Stimulated activated CD4-positive, alpha-beta T cell treated with anti-CD3 and anti-CD28 coated beads, Interleukin-12 subunit alpha, Interleukin-12 subunit beta, amount 100 ng/mL, for 24 hours (primary cell): ENCODE data around the gene LBX2.
A peak's percentile ranks its signal among the peaks of the same experiment; 100 is the strongest.

Experiments
- DNase-seq, 2 experiments: peaks; one replicate each; pipeline ENCODE4 v3.0.0-alpha.2; 2020; ENCODE audit warnings: low read depth in 2 of 2

The LBX2 gene, protein sequence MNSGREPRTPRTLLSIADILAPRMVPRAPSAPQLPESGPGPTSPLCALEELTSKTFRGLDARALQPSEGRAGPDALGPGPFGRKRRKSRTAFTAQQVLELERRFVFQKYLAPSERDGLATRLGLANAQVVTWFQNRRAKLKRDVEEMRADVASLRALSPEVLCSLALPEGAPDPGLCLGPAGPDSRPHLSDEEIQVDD

DNA sequence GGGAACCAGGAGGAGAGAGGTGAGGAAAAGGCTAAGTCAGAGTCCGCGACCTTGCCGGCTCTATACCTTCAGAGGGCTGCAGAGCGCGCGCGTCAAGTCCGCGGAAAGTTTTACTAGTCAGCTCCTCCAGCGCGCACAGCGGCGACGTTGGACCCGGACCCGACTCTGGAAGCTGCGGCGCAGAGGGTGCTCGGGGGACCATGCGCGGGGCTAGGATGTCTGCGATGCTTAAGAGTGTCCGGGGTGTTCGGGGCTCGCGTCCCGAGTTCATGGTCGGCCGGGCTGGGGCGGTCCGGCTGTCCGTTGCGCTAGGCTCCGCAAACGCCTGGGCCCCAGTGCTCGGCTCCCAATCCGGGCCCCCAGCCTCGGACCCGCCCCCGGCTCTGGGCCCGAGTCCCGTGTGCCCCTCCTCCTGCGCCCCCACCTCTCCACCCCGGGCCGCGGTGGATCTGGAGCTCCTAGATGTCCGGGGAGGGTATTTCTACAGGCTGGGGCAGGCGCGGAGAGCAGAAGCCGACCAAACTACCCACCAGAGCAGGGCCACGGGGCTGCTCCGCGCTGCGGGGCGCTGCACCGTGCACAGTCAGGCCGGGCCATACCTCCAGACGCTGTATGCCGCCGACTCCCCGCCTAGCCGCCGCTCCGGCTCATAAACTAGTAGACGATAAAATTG, at the start of gene LBX2:
LBX2 (minus strand) TSS at position 337 of the 673 bp plus-strand sequence; CDS start at position 271, 66 bp downstream.
- peak in 1 of 2 experiments; percentile 43 for DNase-seq

DNA sequence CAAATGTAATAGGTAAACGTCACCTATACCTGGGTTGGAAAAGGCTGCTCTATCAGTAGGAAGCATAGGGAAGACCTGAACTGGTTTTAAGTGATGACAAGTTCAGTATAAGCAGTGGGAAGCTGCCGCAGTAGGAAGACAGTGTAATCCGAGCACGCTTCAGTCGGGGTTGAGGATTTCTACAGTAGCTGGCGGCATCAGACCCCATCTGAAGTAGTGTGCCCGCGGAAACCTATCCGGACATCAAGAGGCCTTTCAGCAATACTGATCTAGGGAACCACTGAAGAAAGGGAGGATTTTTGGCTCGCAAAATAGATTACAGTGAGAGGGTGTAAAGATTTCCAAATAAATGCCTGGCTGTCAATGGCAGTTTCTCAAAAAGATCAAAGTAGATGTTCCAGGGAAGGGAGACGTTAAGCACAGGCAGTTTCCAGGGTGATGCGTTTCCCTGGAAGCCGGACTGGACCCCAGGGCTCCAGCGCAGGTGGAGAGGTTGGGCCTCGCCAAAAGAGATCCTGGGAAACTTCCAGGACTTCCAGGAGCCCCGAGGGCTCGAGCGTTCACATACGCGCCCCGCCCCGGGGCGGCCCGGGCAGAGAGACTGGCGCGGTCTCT, 49.0 kb upstream of the LBX2 start:
- DNase-seq = no peak

DNA sequence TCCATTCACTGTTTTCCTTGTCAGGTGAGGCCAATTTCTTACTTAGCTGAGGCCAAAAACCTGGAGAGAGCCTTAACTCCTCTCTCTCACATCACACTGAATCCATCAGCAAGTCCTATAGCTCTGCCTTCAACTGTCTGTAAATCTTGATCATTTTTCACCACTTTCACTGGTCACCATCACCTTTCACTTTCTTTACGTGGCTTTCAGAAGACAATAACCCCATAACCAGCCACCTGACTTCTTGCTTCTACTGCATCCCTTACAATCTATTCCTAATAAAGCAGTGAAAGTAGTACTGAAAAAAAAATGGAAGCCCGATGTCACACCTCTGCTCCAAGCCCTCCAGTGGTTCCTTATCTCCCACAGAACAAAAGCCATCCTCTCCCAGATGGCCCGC, 46.6 kb upstream of the LBX2 start:
- DNase-seq = no peak

DNA sequence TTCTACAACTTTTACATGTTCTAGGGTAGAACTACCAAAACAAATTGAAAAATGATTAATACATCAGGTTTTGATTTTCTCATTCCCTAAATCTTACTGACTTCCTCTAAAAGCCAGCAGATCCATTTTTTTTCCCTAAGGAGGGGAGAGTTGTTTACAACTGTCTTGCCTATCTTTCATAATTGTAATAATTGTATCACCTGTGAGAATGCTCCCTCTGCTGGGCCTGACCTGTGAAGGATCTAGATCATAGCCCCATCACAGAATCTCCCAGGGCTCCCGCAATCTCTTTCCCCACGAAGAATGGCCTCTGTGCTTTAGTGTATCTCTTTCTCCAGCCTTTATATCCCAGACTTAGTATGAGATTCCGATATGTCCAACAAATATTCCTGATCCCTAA, 45.2 kb upstream of the LBX2 start:
- DNase-seq = no peak

DNA sequence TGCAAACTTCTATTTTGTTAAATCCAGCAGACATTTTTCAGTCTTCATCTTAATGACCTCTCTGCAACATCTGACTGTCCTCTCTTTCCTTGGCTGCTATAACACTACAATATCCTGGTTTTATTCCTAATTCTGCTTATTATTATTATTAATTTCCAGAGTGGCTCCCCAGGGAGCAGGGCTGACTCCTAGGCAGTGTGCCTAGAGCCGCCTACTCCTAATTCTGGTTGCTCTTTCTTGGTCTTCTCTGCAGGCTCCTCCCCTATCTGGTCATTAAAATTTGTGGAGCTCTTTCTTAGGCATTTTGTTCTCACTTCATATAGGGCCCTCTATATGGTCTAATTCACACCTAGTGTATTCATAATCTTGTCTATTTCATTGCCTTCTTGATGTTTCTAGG, 43.6 kb upstream of the LBX2 start:
- DNase-seq = no peak

DNA sequence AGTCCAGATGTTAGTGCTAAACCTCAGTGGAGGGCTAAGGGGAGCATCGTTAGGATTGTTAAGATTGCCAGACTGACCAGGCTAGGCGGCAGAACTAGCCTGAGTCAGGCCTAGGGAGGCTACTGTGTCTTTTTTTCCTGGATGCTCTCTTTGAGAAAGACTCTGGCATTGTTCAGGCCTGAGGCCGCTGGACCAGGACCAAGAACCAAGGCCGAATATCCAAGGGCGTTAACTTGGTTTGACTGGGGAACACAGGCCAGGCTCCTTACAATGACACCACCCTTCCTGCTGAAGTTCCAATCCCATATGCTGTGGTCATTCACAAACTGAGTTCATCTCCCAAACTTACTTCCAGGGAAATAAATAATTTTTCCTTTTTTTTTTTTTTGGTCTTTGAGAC, 40.9 kb upstream of the LBX2 start:
- DNase-seq = no peak

DNA sequence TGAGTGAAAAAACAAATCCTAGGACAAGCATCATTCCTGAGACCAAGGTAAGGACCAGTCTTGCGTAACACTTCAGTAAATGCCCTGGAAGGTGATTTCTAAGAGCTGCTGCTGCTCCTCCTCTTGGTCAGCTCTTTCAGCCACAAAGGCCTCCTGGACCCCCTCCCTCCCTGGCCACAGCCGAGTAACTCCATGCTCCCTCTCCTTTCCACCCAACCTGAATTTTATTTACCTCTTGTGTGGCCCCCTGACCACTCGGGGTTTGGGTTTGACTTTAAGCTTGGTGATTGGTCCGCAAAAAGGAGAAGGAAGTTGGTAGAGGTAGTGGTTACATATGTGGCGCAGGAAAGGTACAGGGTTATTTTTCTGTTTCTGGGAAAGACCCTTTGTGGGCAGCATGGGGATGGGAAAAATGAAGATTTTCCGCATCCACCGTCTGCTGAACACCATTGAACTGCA, 39.5 kb upstream of the LBX2 start:
- DNase-seq = no peak

DNA sequence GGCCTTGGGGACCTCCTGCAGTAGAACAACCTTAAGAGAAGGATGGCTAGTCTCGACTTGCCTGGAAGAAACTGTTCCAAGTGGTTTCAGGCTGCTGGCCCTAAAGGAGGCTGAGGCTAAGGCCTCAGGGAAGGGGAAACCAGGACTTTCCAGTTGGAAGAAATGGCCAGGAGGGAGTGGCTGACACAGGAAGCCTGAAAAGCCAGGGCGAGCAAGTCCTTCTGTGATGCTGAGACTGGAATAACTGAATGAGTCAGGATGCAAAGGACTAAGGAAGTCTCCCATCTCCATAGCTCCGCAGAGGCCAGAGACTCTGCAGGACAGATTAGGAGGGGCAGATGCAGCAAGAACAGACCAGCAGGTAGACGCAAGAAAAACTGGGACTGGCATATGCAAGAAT, 37.7 kb upstream of the LBX2 start:
- no peak for DNase-seq

DNA sequence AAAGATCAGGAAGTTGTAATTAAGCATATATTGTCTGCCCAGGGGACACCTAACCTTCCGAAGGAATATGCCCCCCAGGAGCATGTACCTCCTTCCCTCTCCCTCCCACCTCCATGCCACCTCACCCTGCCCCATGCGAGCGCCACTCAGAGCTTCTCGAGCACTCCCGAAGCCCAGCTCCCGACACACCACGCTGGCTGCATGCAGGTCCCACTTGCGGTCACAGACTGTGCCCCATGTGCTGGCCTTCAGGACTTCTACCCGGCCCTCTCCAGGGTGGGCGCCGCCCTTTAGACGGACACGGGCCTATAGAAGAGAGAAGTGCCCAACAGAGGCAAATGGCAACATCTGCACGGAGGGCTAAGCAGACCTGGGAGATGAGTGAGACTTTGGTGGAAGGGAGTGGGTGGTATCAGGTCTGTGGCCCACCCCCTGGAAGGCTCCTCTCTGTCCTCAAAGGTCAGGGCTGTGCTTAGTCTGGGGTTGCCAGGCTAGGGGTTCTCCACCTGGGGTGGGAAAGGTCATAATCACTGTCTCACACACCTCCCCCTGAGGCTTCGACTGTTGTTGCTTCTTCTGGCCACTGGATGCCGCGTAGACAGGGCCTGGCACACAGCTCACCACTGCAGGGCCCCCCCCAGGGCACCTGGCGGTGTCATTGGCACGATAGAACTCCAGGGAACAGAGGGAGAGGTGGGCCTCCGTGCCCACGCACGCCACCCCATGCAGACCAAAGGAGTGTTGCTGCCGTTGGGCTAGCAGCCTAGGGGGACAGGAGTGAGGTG, 37.0 kb upstream of the LBX2 start:
- no peak for DNase-seq

DNA sequence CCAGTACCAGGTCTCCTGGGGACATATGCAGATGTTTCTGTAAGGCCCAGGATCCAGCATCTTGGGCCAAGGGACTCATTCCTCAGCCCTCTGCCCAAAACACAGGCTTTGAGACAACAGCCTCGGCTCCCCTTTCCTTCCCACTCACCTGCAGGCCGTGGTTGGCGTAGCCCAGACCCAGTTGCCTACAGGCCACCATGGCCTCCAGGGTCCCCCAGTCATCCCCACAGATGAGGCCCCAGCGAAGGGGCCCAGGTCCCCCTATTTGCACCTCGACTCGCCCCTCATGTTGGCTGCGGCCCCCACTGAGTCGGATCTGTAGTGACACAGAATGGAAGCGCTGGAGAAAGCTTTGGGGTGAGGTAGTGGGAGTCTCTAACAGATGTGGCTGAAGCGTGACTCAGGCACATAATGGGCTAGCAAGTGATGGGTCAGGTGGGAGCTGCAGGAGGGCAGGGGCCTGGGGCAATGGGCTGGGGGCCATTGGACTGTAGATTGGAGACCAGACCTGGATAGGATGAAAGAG, 36.1 kb upstream of the LBX2 start:
- no peak for DNase-seq

DNA sequence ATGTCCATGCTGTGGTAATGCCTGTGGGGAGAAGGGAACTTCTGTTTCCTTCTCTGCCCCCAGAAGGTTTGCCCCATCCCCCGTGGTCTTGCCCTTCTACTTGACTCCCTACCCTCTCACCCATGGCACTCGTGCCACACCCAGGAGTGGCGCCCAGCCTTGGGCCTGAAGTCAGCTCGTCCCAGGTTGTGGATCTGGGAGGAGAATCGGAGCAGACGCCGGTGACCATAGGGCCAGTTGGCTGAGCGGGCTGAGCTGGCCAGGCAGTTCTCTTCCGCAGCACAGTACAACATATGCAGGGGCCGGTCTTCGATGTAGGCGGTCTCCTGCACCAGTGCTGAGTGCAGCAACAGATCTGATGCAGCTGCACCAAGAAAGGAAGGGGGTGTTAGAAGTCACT, 35.0 kb upstream of the LBX2 start:
- DNase-seq = no peak

DNA sequence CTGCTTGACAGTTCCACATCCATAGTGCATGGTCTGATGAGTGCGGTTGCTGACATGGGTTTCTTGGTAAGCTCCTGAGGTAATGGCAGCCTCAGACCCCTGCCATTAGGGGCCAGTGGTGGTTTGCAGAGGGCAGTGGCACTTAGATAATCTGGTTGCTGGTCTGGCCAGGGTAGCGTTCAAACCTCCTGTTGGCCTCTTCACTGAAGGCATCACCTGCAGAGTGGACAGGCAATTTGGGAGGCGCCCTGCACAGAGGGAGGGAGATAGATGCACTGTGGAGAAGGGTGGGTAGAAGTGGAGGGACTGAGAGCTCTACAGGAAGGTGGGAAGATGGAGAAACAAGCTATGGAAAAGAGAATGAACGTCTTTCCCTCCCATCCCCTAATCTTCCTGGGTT, 34.1 kb upstream of the LBX2 start:
- DNase-seq = no peak

DNA sequence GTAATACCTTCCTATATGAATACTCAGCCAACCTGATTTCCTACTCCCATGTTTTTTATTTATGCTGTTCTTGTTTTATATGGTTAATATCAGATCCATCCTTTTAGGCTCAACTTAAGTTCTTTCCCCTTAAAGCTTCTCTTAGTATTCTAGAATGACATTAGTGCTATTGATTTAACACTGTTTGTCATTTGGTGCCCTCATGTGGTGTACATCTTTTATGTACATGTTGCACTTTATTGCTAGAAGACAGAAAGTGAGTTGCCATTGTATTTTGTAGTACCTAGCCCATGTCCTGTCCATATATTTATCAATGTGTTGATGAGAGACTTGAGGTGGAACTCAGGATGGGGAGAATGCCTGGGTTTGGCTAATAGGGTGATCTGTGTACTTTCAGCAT, 32.8 kb upstream of the LBX2 start:
- DNase-seq = no peak

DNA sequence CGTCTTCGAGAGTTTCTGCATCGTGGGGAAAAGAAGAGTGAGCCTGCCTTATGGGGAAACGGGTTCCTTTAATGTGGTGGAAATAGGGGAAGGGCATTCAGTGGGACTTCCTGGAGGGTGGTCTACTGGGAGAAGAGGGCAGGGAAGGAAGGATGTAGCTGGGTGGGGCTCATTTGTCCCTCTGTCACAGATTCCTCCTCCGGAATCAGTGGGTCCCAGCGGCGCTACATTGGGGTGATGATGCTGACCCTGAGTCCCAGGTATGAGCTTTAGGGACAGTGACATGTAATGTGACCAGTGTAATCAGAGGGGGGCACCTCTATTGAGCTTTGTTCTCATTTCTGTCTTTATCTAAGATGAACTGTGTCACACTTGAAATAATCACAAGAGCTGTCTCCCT, 32.3 kb upstream of the LBX2 start:
- no peak for DNase-seq

DNA sequence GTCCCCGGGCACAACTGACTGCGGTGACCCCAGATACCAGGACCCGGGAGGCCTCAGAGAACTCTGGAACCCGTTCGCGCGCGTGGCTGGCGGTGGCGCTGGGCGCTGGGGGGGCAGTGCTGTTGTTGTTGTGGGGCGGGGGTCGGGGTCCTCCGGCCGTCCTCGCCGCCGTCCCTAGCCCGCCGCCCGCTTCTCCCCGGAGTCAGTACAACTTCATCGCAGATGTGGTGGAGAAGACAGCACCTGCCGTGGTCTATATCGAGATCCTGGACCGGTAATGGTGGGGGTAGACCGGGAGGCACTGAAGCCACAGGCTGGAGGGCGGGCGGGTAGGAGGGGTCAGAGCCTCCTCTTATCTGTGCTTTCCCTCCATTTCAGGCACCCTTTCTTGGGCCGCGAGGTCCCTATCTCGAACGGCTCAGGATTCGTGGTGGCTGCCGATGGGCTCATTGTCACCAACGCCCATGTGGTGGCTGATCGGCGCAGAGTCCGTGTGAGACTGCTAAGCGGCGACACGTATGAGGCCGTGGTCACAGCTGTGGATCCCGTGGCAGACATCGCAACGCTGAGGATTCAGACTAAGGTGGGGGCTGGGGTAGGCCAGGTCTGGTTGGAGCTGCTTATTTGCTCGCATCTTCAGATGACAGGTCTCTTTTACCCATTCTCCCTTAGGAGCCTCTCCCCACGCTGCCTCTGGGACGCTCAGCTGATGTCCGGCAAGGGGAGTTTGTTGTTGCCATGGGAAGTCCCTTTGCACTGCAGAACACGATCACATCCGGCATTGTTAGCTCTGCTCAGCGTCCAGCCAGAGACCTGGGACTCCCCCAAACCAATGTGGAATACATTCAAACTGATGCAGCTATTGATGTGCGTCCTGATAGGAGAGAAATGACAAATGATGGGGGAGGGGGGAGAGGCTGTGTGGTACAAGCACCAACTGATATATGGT, 31.1 kb upstream of the LBX2 start:
- DNase-seq = no peak

DNA sequence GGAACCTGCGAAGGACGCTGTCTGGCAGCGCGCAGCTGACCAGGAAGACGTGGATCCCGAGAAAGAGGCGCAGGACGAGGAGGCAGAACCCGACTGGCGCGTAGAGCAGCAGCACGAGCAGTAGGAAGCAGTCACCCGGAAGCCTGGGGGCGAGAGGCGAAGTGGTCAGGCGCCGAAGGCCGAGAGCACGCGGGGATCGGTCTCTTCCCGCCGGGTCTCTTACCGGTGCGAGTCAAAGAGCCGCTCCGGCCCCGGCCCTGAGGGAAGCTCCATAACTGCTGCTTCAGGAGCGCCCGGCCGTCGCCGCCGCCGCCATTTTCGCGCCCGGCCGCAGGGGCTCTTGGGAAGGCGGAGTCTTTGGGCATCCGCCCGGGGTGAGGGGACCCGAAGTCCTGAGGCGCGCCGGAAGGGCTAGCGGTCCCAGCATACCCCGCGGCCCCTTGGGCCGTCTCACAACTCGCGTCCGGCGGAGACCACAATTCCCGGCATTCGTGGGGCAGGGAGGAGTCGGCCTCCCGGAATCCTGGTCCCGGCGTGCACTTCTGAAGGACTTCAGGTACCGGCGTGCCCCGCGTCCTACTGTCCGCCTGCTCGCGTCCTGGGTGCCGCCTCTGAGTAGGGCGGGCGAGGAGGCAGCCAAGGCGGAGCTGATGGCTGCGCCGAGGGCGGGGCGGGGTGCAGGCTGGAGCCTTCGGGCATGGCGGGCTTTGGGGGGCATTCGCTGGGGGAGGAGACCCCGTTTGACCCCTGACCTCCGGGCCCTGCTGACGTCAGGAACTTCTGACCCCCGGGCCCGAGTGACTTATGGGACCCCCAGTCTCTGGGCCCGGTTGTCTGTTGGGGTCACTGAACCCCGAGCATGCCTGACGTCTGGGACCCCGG, 30.2 kb upstream of the LBX2 start, which contains the start of the genes AUP1 and HTRA2:
AUP1 (minus strand) TSS at position 350 of the 882 bp plus-strand sequence; CDS start at position 273, 77 bp downstream.
HTRA2 (plus strand) TSS at position 577 of the 882 bp plus-strand sequence; CDS start at position 651, 74 bp downstream.
- peak; percentile 88 to 94 for DNase-seq

DNA sequence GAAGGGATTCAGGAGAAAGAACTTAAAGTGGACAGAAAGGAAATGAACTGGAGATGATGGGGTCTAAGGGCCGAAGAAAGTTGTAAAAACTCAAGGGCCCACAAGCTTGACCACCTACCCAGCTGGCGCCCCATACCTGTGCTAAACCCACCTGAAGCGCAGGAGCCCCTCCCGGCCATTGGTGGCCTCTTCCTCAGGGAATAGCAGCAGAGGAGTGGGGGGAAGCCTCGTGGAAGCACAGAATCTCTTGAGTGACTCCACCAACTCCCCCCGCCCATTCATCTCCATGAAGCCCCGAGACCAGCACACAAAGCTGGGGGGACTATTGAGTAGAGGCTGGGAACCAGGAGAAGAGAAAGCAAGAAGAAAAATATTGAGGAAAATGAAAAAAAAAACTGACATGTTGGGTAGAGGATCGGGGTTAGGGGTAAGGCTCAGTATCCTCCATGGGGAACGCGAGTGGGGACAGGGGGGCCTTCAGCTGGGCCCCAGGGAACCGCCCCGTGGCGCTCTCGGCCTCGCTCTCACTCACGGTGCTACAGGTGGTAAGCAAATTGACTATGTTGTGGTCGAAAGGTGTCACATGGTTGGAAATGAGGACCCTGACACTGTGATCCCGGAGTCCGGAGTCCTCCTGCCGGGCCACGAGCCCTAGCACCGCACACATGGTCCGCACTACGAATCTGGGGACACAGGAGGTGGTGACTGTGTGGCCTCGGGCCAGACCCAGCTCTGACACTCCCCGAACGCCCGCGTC, 29.4 kb upstream of the LBX2 start:
- no peak for DNase-seq

DNA sequence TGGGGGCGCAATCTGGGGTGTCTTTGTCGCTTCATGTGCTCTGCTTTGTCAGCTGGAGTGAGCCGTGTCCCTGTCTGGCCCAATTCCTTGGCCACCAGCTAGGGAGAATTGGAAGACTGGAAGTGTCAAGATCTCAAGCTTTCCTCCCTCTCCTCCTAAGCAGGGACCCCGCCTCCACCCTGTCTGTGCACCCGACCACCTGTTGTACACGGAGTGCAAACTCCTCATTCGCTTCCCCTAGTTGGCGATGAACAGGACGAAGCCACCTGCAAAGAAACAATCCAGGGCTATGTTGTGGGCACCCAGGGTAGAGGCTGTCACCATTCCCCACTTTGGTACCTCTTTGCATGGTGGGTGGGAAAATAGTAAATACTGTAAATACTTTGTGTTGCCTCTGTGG, 28.3 kb upstream of the LBX2 start:
- DNase-seq = no peak

DNA sequence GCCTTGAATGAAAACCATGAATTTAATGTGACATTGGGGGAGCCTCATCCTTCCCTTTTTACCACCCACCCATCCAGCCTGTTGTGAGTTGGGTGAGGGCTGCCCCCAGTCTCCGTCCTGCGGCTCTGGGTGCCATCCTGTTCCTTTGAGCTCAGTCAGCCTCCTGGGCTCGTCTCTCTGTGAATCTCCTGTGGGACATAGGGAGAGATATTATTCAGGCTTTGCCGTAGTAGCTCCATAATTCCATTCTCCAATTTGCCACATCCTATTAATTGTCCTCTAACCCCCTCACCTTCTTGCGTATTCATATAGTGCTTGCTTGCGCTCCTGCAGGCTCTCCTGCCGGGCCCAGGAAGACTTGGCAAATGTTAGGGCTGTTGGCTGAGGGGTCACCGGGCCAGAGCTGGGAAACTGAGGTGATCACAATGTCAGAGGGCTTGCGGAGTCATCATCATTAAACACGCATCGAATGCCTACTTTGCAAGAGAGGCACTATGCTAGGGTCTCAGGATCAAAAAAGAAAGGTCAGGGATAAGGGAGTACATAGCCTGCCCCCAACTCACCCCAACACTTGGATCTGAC, 27.3 kb upstream of the LBX2 start:
- no peak for DNase-seq
